Measurements from ENCODE around the gene ALPK1.
A peak's percentile ranks its signal among the peaks of the same experiment; 100 is the strongest.
"Not testable (repeated sequence)": the region's sequence is repeated elsewhere in the genome, so short reads cannot be mapped to it uniquely, and the experiment has no call there.

Gene ALPK1

GRCh38 chr4:112284662-112285411, 12.3 kb upstream of the ALPK1 start:
- peak; percentile 46 for DNase-seq (ENCODE audit: low spot score)

- no peak for DNase-seq (ENCODE audit: low spot score)
These were observed 9.7 kb upstream of the ALPK1 start for GRCh38 chr4:112287258-112287989.

- DNase-seq (ENCODE audit: low spot score) = no peak
These were observed 8.7 kb upstream of the ALPK1 start for GRCh38 chr4:112288455-112288854.

GRCh38 chr4:112289407-112290253, 7.5 kb upstream of the ALPK1 start:
- DNase-seq (ENCODE audit: low spot score) = no peak

GRCh38 chr4:112290341-112290740, 6.8 kb upstream of the ALPK1 start:
- no peak for DNase-seq (ENCODE audit: low spot score)

GRCh38 chr4:112299721-112300120, 2.6 kb downstream of the ALPK1 start:
- no peak for DNase-seq (ENCODE audit: low spot score)

- no peak for DNase-seq (ENCODE audit: low spot score)
These were observed 5.4 kb downstream of the ALPK1 start for GRCh38 chr4:112302320-112303274.

GRCh38 chr4:112305477-112305876, 8.3 kb downstream of the ALPK1 start:
- not testable (repeated sequence) for DNase-seq (ENCODE audit: low spot score)

GRCh38 chr4:112309263-112309791, 12.2 kb downstream of the ALPK1 start:
- DNase-seq (ENCODE audit: low spot score) = not testable (repeated sequence)

GRCh38 chr4:112311516-112311915, 14.3 kb downstream of the ALPK1 start:
- DNase-seq (ENCODE audit: low spot score) = no peak

- no peak for DNase-seq (ENCODE audit: low spot score)
These were observed 15.6 kb downstream of the ALPK1 start for GRCh38 chr4:112312610-112313239.

- DNase-seq (ENCODE audit: low spot score) = no peak
These were observed 18.3 kb downstream of the ALPK1 start for GRCh38 chr4:112315446-112315845.

- no peak for DNase-seq (ENCODE audit: low spot score)
These were observed 19.2 kb downstream of the ALPK1 start for GRCh38 chr4:112316360-112316759.

GRCh38 chr4:112318239-112319142, 21.3 kb downstream of the ALPK1 start:
- no peak for DNase-seq (ENCODE audit: low spot score)

GRCh38 chr4:112321776-112322684, 24.9 kb downstream of the ALPK1 start:
- DNase-seq (ENCODE audit: low spot score) = peak; percentile 61

GRCh38 chr4:112322866-112323265, 25.7 kb downstream of the ALPK1 start:
- no peak for DNase-seq (ENCODE audit: low spot score)

- DNase-seq (ENCODE audit: low spot score) = no peak
These were observed 28.4 kb downstream of the ALPK1 start for GRCh38 chr4:112325530-112325929.

- peak; percentile 73 for DNase-seq (ENCODE audit: low spot score)
These were observed 31.0 kb downstream of the ALPK1 start for GRCh38 chr4:112327965-112328733.

Measured in RKO (cell line).